Measurements from ENCODE around the gene RAPGEF3. TPM values are rescaled to one million over a fixed set of nuclear protein-coding genes. Genes with fewer than 3 reads are reported as not detected.

Gene RAPGEF3
- total and polyA plus RNA-seq, 9 of the 15 experiments (the other 6 are each of a cell fraction or from before 2014, with no cell fraction given), result 0.03 to 0.78 (median 0.37) TPM; not detected in 1

- TF ChIP-seq, protein P1, sequence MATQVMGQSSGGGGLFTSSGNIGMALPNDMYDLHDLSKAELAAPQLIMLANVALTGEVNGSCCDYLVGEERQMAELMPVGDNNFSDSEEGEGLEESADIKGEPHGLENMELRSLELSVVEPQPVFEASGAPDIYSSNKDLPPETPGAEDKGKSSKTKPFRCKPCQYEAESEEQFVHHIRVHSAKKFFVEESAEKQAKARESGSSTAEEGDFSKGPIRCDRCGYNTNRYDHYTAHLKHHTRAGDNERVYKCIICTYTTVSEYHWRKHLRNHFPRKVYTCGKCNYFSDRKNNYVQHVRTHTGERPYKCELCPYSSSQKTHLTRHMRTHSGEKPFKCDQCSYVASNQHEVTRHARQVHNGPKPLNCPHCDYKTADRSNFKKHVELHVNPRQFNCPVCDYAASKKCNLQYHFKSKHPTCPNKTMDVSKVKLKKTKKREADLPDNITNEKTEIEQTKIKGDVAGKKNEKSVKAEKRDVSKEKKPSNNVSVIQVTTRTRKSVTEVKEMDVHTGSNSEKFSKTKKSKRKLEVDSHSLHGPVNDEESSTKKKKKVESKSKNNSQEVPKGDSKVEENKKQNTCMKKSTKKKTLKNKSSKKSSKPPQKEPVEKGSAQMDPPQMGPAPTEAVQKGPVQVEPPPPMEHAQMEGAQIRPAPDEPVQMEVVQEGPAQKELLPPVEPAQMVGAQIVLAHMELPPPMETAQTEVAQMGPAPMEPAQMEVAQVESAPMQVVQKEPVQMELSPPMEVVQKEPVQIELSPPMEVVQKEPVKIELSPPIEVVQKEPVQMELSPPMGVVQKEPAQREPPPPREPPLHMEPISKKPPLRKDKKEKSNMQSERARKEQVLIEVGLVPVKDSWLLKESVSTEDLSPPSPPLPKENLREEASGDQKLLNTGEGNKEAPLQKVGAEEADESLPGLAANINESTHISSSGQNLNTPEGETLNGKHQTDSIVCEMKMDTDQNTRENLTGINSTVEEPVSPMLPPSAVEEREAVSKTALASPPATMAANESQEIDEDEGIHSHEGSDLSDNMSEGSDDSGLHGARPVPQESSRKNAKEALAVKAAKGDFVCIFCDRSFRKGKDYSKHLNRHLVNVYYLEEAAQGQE (IDR thresholded peaks at IDR 0.05; ENCODE audit: borderline replicate concordance), result no peak
- TF ChIP-seq, protein P1 (CRISPR knock-in tag; IDR thresholded peaks at IDR 0.05; ENCODE audit: low read depth), result no peak
- TF ChIP-seq MIER1 (IDR thresholded peaks at IDR 0.05; ENCODE audit: low read depth) (no peak), NELFE (IDR thresholded peaks at IDR 0.05; ENCODE audit: insufficient read depth, insufficient read length) (no peak), NR3C1 (CRISPR knock-in tag; IDR thresholded peaks at IDR 0.05) (no peak), ZNF263 (CRISPR knock-in tag; IDR thresholded peaks at IDR 0.05; ENCODE audit: borderline replicate concordance) (peak; percentile 49; the same call in 1 of the 2 replicates), CTBP1 (IDR thresholded peaks at IDR 0.05; ENCODE audit: borderline replicate concordance) (no peak; the same call in none of the 2 replicates), ZNF24 (IDR thresholded peaks at IDR 0.05) (no peak), KHSRP (IDR thresholded peaks at IDR 0.05) (no peak), ZFP36 (IDR thresholded peaks at IDR 0.05; ENCODE audit: low read depth, low read length, partially characterized antibody) (no peak), FOXP4 (CRISPR knock-in tag; IDR thresholded peaks at IDR 0.05; ENCODE audit: borderline replicate concordance) (no peak)
- TF ChIP-seq, protein P2, sequence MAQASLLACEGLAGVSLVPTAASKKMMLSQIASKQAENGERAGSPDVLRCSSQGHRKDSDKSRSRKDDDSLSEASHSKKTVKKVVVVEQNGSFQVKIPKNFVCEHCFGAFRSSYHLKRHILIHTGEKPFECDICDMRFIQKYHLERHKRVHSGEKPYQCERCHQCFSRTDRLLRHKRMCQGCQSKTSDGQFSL (CRISPR knock-in tag; IDR thresholded peaks at IDR 0.05), result no peak
- TF ChIP-seq, protein P2 (tag; IDR thresholded peaks at IDR 0.05), result no peak; a peak in 1 of 4 replicates
- TF ChIP-seq, protein P3, sequence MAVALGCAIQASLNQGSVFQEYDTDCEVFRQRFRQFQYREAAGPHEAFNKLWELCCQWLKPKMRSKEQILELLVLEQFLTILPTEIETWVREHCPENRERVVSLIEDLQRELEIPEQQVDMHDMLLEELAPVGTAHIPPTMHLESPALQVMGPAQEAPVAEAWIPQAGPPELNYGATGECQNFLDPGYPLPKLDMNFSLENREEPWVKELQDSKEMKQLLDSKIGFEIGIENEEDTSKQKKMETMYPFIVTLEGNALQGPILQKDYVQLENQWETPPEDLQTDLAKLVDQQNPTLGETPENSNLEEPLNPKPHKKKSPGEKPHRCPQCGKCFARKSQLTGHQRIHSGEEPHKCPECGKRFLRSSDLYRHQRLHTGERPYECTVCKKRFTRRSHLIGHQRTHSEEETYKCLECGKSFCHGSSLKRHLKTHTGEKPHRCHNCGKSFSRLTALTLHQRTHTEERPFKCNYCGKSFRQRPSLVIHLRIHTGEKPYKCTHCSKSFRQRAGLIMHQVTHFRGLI (CRISPR knock-in tag; IDR thresholded peaks at IDR 0.05), result no peak
Observed at GRCh38 chr12:47775100-47775911, 16.6 kb upstream of the RAPGEF3 start (continued).
